ENCODE results near the gene VOPP1.

DNA sequence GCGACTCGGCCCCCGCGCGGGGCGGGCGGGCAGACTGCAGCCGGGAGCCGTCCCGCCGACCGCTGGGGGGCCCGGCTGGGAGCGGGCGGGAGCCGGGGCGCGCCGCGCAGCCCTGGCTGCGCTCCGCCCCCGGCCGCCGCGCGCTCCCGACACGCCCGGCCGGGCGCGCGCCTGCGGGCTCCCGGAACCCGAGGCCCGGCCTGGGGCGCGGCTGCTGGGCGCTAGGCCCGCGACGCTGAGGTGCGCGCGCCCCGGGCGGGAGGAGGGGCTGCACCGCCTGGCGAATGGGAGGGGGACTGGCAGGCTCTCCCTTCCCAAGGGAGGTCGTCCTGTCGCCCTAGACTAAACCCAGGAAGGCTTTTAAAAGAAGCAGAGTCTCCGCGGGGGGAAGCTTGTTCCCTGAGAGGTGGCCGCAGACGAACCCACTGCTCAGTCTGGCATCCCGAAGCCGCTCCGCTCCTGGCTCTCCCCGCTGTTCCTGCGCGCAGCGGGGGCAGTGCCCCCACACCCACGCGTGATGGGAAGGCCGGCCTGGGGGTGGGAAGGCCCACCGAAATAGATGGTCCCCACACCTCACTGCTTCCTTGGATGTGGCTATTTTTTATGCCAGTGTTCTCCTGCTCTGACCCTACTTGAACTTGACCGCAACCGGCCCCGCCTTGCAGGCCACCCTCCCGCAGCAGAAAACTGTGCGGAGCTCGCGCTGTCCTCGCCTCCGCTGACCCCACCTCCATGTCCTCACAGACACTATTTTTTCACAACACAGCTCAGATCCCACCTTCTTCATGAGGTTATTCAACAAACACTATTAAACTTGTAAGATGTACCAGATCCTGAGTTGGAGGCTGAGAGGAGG, at the start of gene VOPP1:
- TF ChIP-seq, protein P1, sequence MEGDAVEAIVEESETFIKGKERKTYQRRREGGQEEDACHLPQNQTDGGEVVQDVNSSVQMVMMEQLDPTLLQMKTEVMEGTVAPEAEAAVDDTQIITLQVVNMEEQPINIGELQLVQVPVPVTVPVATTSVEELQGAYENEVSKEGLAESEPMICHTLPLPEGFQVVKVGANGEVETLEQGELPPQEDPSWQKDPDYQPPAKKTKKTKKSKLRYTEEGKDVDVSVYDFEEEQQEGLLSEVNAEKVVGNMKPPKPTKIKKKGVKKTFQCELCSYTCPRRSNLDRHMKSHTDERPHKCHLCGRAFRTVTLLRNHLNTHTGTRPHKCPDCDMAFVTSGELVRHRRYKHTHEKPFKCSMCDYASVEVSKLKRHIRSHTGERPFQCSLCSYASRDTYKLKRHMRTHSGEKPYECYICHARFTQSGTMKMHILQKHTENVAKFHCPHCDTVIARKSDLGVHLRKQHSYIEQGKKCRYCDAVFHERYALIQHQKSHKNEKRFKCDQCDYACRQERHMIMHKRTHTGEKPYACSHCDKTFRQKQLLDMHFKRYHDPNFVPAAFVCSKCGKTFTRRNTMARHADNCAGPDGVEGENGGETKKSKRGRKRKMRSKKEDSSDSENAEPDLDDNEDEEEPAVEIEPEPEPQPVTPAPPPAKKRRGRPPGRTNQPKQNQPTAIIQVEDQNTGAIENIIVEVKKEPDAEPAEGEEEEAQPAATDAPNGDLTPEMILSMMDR (IDR thresholded peaks at IDR 0.05): peak in 2 of 4 experiments; percentile 26 to 33
- TF ChIP-seq POLR2A (IDR thresholded peaks at IDR 0.05): peak in 1 of 2 donors; percentile 35

All from uterus (tissue), 2 donors.